Mesodermal cell (in vitro differentiated cells): ENCODE measurements around the gene KAT14.
"Not testable (repeated sequence)": the region's sequence is repeated elsewhere in the genome, so short reads cannot be mapped to it uniquely, and the experiment has no call there.

ENCODE experiments used
- H3K27ac ChIP-seq: 2 replicates; pipeline ENCODE4 v1.7.0; 2013; ENCODE audit warnings: mild to moderate bottlenecking, low read depth, low read length, moderate library complexity; ENCODE audit not compliant: severe bottlenecking
- H3K36me3 ChIP-seq: 2 replicates; pipeline ENCODE4 v1.7.1; 2013; ENCODE audit warnings: mild to moderate bottlenecking, low read length, moderate library complexity; ENCODE audit not compliant: control insufficient read depth, insufficient read depth
- H3K4me1 ChIP-seq: one replicate; pipeline ENCODE4 v1.7.1; 2013; ENCODE audit warnings: mild to moderate bottlenecking, low read length; ENCODE audit not compliant: insufficient read depth, control insufficient read depth, poor library complexity, severe bottlenecking
- H3K4me3 ChIP-seq: 2 replicates; pipeline ENCODE4 v1.7.0; 2013; ENCODE audit warnings: low read length, control low read depth, mild to moderate bottlenecking; ENCODE audit not compliant: insufficient read depth, poor library complexity, severe bottlenecking; ENCODE audit errors: extremely low read depth
- H3K9me3 ChIP-seq: 2 replicates; pipeline ENCODE4 v1.7.1; 2013; ENCODE audit warnings: mild to moderate bottlenecking, low read length, moderate library complexity; ENCODE audit not compliant: control insufficient read depth
- WGBS, 2 experiments: methylation state at CpG; one replicate each; pipeline ENCODE4 v1.1.5; 2013; ENCODE audit warnings: missing lambda C conversion rate in 2 of 2; ENCODE audit not compliant: insufficient coverage in 2 of 2; 5-methylcytosine and 5-hydroxymethylcytosine counted together

Gene KAT14

DNA sequence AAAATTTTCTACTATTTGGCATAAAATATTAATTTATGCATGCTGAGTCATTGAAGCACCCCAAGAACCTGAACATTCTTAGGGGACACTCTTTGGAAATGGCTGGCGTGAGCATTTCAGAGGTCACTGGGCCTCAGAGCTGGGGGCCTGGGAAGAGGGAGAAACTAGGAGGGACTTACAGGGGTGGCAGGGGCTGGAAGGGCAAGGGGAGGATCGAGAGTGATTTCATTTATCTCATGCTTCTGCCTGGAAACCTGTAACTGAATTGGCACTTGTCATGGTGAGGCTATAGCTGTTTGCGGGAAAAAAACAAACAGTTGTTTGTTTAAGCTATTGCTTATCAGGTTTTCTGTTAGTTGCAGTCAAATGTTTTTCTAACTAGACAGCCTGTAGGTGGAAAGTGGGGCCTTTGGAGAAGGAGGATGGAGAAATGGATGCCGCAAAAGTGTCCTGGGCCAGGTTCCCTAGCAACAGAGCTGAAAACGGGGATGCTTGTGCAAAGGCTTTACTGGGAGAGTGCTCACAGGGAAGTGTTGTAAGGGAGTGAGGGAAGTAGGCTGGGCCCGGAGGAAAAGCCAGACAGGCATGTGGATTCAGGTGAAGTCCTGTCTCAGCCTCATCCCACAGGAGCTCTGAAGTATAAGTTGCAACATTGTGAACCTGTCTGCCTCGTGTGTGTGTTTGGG lies 36.4 kb upstream of the KAT14 start:
- no peak overlapping the region for H3K27ac ChIP-seq
- 35 to 38% methylated on average over 6 of the region's 7 CpGs for WGBS, 2 experiments
- no peak overlapping the region for H3K4me3 ChIP-seq

DNA sequence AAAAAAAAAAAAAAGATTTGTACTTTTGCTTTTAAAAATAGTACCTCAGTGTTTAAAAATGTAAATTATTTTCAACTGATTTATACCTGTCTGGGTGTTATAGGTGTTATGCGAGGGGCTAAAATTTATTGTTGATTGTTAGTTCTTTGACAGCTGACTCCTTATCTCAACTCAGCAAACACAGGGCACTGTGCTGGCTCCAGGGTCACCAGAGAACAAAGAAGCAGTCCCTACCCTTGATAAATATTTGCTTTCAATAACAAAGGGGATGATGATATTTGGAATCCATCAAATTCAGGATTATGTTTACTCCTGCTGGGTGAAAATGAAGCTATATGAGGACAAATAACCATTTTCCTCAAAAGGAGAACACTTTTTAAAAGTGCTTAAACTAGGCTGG lies 34.2 kb upstream of the KAT14 start:
- no CpG with 5 or more reads among the region's 1 CpG for WGBS, 2 experiments
- H3K27ac ChIP-seq = no peak overlapping the region
- peaks cover 4% of the 10 kb centered on the region for H3K9me3 ChIP-seq
- no peaks in the 10 kb centered on the region for H3K4me1 ChIP-seq
- no peak overlapping the region for H3K4me3 ChIP-seq
- H3K36me3 ChIP-seq = no peaks in the 10 kb centered on the region

More for the DNA sequence above, 36.4 kb upstream of the KAT14 start:
- Histone ChIP-seq H3K9me3 (no peaks in the 10 kb centered on the region), H3K4me1 (no peaks in the 10 kb centered on the region), H3K36me3 (no peaks in the 10 kb centered on the region)

DNA sequence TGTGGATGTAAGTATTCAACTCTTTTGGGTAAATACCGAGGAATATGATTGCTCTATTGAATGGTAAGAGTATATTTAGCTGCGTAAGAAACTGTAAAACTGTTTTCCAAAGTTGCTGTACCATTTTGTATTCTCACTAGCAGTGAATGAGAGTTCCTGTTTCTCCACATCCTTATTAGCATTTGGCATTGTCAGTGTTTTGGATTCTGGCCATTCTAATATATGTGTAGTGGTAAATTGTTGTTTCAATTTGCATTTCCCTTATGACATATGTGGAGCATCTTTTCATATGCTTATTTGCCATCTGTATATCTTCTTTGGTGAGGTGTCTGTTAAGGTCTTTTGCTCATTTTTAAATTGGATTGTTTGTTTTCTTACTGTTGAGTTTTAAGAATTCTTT lies 29.3 kb upstream of the KAT14 start:
- H3K4me3 ChIP-seq = no peak overlapping the region
- no peaks in the 10 kb centered on the region for H3K4me1 ChIP-seq
- H3K27ac ChIP-seq = no peak overlapping the region
- WGBS, 2 experiments = 83 to 100% methylated on average over 1 to 2 of the region's 2 CpGs
- peaks cover 4% of the 10 kb centered on the region for H3K9me3 ChIP-seq
- no peaks in the 10 kb centered on the region for H3K36me3 ChIP-seq

DNA sequence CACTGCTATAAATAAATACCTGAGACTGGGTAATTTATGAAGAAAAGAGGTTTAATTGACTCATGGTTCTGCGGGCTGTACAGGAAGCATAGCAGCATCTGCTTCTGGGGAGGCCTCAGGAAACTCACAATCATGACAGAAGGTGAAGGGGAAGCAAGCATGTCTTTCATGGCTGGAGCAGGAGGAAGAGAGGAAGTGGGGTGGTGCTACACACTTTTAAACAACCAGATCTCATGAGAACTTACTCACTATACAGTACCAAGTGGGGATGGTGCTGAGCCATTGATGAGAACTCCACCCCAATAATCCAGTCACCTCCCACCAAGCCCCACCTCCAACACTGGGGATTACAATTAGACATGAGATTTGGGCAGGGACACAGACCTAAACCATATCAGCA lies 9.1 kb upstream of the KAT14 start:
- not testable (repeated sequence) for H3K9me3 ChIP-seq, H3K27ac ChIP-seq, H3K36me3 ChIP-seq, H3K4me3 ChIP-seq, H3K4me1 ChIP-seq
- WGBS, 2 experiments = 78% methylated on average over 1 of the region's 1 CpG; no CpG with 5 or more reads in 1 of the 2 experiments

DNA sequence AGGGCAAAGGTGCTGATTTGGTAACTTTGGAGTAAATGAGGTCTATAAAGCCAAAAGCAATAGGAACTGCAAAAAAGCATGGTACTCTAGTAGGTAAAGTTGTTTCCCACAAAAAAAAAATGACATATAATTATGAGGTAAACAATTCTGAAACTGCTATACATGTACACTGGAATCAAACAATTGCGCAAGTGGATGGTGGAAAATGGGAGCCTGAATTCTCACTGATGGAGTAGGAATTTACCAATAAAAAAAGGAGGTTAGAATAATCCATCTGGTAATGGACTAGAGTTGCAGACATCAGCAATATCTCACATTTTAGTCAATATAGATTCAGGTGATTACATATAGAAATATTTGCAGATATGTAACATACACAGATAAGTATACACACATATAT lies 5.0 kb upstream of the KAT14 start:
- WGBS, 2 experiments = 100% methylated on average over 1 of the region's 1 CpG; no CpG with 5 or more reads in 1 of the 2 experiments
- no peaks in the 10 kb centered on the region for H3K9me3 ChIP-seq
- H3K4me1 ChIP-seq = no peaks in the 10 kb centered on the region
- H3K36me3 ChIP-seq = no peaks in the 10 kb centered on the region
- H3K27ac ChIP-seq = no peak overlapping the region
- no peak overlapping the region for H3K4me3 ChIP-seq

DNA sequence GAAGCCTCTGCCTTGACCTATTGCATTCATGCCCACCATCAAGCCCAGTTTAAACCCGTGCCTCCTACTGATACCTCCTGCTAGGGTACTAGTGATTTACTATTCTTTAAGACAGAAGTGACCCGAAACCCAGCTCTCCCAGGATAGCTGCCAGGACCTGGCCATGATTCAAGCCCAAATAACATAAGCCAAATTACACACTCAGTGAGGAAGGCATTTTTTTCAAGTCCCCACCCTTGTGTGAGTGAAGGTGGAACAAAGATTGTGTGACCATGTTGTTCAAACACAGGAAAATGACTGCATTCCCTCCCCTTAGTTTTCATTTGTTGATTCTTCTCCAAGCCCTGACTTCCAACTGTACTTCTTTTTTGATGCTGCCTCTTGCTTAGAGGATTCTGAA lies 3.7 kb upstream of the KAT14 start:
- Histone ChIP-seq H3K36me3 (no peaks in the 10 kb centered on the region), H3K4me3 (no peak overlapping the region), H3K27ac (no peak overlapping the region), H3K9me3 (no peaks in the 10 kb centered on the region), H3K4me1 (no peaks in the 10 kb centered on the region)
- WGBS, 2 experiments = 83% methylated on average over 2 of the region's 2 CpGs; no CpG with 5 or more reads in 1 of the 2 experiments

DNA sequence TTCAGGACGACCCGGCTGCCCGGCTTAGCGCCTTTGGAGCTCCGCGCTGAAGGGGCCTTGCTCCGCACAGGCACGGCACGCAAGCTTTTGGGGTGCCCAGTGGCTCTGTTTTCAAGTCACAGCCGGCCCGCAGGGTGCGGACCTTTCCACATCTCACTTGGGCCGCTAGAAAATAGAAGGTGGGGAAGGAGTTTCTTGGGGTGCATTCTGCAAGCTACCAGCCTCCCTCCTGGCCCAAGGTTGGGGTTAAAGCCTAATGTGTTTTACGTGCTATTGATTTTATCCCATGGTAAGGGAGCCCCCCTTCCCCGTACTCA lies 561 bp downstream of the KAT14 start:
- WGBS, 2 experiments = 0 to 3% methylated on average over 9 to 11 of the region's 15 CpGs
- Histone ChIP-seq H3K27ac (peak overlapping the region; percentile 80), H3K4me3 (peak overlapping the region; percentile 89), H3K4me1 (no peaks in the 10 kb centered on the region), H3K9me3 (no peaks in the 10 kb centered on the region), H3K36me3 (peaks cover 17% of the 10 kb centered on the region)

DNA sequence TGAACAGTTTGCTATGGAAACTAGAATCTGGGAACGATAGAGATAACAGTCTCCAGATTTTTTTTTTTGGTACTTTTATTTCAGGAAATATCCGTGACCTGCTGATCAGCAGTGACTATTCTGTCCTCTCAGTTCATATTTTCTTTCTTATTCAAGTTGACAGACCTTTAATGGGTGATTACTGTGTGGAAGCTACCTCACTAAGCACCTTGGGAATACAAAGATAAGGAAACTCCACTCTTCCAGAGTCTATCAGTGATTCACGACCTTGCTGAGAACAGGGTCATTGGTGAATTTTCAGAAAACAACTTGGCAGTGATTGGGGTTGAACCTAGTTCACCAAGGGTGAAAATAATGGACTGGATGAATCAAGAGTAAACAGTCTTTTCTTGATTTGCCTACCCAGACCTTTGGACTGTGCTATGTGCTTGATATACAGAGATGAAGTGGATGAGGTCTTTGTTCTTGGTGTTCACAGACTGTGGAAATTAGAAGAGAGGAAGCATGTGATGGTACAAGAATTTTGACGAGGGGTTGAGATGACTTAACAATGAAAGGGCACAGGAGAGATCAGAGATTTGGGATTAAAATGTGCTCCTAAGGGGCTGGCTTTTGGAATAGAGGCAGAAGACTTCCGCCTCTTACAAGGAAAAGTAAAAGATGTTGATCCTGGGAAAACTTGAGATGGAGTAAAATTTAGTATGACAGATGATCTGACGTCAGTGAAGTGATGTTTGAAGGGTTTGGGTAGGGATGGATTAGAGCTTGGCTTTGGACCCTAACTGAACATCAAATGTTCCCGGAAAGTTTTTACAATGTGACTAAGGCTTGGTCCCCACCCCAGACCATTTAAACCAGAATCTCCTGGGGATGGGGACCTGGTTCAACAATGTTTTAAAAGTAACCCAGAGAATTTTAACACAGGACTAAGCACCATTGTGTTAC lies 1.2 kb downstream of the KAT14 start:
- Histone ChIP-seq H3K9me3 (no peaks in the 10 kb centered on the region), H3K27ac (no peak overlapping the region), H3K4me3 (peak overlapping the region; percentile 89), H3K36me3 (peaks cover 22% of the 10 kb centered on the region), H3K4me1 (no peaks in the 10 kb centered on the region)
- 51 to 59% methylated on average over 5 to 6 of the region's 7 CpGs for WGBS, 2 experiments

DNA sequence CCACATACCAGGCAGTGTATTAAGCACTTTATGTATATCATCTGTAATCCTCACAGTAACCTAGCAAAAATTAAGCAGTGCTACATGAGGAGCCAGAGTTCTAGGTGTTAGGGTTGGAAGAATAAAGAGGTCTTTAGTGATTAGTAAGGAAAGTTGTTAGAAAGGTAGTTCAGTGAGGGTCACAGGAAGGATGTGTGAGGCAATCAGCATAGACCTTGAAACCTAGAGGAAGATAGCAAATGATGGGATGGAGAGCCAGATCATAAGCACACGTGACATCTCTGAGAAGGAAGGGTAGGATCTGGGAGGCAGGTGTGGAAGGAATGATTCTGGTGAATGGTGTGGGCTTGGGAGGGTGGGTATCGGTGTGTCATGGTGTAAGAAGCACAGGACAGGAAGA lies 2.2 kb downstream of the KAT14 start:
- Histone ChIP-seq H3K36me3 (peaks cover 29% of the 10 kb centered on the region), H3K4me1 (no peaks in the 10 kb centered on the region), H3K9me3 (no peaks in the 10 kb centered on the region), H3K27ac (no peak overlapping the region), H3K4me3 (no peak overlapping the region)
- WGBS, 2 experiments = 86 to 100% methylated on average over 1 to 2 of the region's 2 CpGs

DNA sequence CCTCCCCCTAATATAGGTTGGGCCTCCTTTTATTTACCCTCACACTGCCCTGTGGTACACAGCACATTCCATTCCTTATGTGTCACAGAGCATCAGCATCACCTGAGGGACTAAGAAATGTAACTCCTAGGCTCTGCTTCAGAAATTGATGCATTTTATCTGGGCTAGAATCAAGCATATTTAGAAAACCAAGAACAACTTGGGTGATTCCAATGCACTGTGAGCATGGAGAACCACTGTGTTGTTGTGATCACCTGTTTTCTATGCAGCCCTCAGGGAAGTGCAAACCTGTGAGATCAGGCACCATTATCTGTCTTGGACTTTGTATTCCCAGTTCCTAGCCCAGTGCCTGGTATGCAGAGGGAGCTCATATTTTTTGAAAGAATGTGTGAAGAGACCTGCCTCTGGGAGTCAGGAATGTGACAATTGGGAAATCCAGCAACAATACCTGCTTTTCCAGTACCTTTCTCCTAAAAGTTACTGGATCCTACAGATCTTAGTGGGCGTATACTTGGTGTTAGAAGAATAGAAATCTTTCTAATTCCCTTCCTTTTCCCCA lies 7.0 kb downstream of the KAT14 start:
- Histone ChIP-seq H3K27ac (no peak overlapping the region), H3K9me3 (no peaks in the 10 kb centered on the region), H3K4me1 (no peaks in the 10 kb centered on the region), H3K36me3 (peaks cover 42% of the 10 kb centered on the region), H3K4me3 (no peak overlapping the region)
- WGBS, 2 experiments = no CpG with 5 or more reads among the region's 1 CpG
